GM21515 (cell line): ENCODE measurements around the gene WDR90.

Experiments used
- ATAC-seq: cut with Tn5 transposase; IDR thresholded peaks from one replicate; pipeline ENCODE4 v1.9.1; 2021; ENCODE audit not compliant: unreplicated experiment

WDR90 gene

DNA sequence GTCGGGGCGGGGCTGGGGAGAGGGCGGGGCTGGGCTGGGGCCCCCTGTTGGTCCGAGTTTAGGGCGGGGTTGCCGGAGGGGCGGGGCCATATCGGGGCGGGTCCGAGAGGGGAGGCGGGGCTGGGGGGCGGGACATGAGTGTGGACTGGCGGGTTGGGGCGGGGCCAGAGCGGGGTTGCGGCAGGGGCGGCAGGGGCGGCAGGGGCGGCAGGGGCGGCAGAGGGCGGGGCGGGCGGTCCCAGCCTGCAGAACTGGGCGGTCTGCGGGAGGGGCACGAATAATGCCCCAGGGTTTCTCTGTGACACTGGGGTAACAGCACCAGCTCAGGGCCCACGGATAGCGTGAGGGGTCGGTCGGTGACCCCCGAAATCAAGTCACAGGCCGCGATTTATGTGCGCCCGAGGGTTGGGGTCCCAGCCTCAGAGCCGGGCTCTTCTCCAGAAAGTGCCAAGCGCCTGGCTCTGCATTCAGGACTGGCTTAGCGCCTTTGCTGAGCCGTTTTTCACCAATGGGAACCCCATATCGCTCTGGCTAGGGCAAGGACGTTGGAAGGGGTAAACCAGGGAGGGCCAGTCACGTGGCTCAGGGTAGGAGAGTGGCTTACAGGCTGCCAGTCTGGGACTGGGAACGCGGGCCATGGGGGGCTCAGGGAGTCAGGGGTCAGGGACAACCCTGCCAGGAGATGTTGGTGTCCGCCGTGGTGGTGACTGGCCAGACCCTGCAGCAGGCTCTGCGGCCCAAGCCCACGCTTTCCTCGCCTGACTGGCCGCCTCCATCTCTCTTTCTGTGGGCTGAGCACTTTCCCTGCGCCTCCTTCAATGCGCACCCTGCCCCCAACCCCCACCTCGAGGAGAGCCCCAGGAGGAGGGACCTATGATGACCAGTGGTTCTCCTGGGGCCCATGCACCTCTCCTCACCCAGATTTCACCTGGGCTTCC is 11.8 kb upstream of the WDR90 start:
- no peak for ATAC-seq

- ATAC-seq, result no peak
Measured at GRCh38 chr16:638034-638543, 11.1 kb upstream of the WDR90 start.

DNA sequence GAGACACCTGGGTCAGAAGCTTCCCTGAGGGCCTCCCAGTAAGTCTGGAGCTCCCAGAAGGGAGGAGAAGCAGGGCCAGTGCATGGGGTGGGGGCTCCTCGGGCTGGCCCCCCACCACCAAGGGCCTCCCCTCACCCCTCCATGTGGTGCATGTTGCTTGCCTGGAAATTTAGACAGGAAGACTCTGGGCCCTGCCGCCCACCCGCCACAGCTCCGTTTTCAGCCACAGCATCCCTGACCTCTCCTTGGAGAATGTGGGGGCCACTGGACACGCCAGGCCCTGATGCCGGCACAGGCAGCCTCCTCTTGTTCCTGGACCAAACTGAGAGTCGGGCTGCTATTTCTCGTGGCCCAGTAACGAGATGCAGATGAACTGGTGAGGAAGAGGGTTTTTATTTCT is 10.3 kb upstream of the WDR90 start:
- ATAC-seq, result no peak

DNA sequence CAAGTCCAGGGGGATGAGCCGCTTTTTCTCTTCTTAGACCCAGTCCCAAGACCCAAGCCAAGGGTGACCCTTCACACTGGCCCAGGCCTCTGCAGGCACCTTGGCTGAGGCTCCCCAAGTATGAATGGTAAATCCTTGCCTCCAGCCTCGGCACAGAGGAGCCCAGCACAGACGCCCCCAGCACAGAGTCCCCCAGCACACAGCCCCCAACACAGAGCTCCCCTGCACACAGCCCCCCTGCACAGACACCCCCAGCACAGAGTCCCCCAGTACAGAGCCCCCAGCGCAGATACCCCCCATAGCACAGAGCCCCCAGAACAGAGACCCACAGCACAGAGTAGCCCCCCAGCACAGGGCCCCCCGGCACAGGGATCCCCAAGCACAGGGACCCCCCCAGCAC is 8.6 kb upstream of the WDR90 start:
- no peak for ATAC-seq

DNA sequence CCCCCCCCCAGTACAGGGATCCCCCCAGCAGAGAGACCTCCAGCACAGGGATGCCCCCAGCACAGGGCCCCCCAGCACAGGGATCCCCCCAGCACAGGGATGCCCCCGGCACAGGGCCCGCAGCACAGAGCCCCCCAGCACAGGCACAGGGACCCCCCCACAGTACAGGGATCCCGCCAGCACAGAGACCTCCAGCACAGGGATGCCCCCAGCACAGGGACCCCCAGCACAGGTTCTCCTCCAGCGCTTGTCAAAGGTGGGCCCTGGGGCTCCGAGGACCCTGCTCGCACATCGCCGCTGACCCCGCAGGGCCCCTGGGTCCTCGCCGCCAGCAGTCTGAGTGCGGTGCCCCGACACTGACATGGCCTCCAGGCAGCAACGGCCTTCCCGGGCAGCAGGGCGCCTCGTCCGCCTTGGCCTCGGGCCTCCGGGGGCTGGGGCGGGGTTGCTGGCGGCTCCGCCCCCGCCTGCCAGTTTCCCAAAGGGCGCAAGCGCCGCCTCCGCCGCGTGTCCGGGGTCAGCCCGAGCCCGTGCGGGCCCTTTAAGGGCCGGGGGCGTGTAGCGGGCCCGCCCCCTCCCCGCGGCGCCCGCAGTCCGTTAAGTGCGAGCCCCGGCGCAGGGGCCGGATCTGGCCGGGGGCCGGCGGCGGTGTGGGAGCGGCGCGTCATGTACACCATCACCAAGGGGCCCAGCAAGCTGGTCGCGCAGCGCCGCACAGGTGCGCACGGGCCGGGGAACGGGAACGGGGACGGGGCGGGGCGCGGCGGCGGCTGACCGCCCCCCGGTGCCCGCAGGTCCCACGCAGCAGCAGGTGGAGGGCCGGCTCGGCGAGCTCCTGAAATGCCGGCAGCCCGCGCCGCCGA is 7.6 kb upstream of the WDR90 start, which contains the start of gene MCRIP2:
Gene MCRIP2 (plus strand): TSS at position 503 of the 863 bp plus-strand sequence. CDS start 164 bp downstream, at position 667.
- peak; percentile 40 for ATAC-seq

GRCh38 chr16:642189-643049 is 6.7 kb upstream of the WDR90 start:
- ATAC-seq, result peak; percentile 28

DNA sequence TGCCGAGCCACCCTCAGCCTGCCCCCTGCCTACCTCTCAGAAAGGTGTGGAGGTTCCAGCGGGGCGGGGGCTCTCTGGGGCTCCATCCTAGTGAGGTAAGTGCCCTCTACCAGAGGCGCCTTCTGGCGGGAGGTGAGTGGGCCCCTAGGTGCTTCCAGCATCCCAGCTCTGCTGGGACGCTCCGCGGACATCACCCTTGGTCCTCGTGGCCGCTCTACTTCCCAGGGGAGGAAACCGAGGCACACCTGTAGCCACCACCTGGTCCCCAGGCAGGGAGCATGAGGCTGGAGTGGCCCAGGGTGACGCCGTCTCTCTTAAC is 6.2 kb upstream of the WDR90 start:
- ATAC-seq, result no peak

DNA sequence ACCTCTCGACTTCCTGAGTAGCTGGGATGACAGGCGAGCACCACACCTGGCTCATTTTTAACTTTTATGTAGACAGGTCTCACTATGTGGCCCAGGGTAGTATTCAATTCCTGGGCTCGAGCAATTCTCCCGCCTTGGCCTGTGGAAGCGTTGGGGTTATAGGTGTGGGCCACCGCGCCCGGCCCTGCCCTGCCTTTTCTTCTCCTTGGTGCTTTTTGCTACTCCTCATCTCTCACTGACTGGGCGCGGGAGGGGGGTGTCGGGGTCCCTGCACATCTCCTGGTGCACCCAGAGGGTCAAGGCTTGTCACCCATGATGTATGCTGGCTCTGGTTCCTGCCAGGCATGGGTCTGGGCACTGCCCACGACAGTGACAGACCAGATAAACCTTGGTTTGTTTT is 4.6 kb upstream of the WDR90 start:
- ATAC-seq, result no peak

DNA sequence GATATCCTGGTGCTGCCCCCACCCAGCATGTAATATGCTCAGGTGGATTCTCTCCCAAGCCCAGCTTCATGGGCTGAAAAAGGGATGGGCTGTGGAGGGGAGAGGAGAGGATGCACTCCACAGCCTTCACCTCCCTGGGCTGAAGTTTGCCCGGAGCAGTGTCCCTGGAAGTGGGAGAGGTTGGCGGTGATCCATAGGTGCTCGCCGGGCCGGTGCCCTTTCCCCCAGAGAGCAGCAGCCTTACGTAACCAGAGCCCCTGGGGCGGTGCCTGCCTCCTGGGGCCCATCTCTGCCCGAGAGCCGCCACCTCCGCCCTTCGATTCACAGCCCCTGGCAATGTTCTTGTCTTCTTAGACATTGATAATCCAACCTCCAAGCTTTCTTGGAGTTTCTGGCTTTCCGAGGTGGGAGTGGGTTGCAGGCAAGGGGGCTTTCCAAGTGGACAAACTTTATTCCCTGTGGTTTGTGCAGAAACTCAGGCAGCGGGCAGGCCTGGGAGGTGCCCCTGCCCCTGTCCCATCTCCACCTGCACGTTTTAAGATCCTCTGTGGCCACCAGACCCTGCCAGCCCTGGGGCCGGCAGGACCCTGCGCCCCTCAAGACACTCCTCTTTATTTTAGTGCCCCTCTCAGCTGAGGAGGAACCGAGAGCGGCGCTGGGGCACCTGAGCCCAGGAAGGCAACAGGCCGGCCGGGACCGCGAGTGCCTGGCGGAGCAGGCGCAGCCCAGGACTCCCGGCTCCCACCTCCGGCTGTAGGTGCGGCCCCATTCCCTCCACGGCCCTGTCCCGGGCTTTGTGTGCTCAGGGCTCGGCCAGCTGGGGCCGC is 3.1 kb upstream of the WDR90 start:
- no peak for ATAC-seq

GRCh38 chr16:646679-647172 is 2.4 kb upstream of the WDR90 start:
- ATAC-seq, result no peak

- no peak for ATAC-seq
Measured at GRCh38 chr16:647173-647902, 1.8 kb upstream of the WDR90 start.

DNA sequence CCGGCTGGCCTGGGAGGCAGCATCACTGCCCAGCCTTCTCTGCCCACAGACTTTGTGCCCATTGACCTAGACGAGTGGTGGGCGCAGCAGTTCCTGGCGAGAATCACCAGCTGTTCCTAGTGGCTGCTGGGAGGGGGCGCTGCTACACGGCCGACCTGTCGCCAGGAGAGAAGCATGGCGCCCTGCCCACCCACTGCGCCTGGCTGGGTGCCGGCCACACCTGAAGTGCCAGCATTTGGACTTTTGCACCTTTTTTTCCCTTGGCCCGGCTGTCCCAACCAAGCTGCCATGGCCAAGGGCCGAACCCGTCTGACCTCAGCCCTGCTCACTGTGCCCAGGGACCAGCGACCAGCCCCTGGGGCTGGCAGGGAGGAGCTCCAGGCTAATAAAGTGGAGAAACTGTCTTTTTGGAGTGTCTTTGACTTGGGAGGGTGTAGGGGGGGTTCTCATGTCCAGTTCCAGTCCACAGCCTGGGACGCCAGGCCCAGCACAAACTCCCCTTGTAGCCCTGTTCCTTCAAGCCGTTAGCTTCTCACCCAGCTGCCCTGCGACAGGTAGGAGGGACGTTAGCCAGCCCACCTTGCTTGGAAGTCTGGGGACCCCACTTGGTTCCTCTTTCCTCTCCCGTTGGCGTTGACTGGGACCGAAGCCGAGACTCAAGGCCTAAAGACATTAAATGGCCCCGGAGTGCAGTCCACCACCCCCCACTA is 939 bp upstream of the WDR90 start:
- ATAC-seq, result no peak

GRCh38 chr16:649631-650030 is 466 bp downstream of the WDR90 start:
- ATAC-seq, result peak; percentile 6

GRCh38 chr16:651844-652243 is 2.7 kb downstream of the WDR90 start:
- ATAC-seq, result no peak

DNA sequence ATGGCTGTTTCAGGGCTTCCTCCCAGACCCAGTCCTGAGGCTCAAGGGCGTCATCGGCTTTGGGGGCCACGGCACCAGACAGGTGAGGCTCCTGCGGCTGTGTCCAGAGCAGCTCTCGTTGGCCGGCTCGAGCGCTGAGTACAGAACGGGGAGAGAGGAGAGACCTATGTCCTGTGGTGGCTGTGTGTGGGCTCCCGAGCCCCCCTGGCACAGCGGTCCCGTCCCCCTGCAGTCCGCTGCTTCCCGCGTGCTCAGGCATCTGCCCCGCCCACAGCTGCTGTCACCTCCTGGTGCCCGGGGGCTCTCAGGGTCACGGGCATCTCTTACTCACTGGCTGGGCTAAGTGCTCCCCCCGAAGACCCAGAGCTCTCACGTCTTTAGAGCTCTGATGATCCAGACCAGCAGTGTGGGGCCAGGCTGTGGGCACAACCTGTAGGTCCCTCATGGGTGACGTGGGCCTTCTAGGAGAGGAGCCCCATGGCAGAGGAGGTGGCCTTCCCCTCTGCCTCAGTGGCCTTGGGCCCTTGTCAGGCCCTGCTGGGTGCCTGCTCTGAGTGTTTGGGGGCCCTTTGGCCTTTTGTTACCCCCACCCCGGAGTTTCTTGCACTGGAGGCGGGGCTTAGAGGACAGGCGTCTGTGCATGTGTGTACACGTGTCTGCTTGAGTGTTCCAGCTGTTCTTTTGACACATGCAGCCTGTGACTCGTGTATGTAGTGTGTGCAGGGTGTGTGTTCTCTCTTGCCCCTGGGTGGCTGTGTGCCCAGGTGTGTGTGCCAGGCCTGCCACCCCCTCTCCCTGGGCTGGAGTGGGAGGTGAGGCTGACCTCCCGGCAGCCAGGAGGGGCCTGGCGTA is 3.5 kb downstream of the WDR90 start:
- no peak for ATAC-seq

DNA sequence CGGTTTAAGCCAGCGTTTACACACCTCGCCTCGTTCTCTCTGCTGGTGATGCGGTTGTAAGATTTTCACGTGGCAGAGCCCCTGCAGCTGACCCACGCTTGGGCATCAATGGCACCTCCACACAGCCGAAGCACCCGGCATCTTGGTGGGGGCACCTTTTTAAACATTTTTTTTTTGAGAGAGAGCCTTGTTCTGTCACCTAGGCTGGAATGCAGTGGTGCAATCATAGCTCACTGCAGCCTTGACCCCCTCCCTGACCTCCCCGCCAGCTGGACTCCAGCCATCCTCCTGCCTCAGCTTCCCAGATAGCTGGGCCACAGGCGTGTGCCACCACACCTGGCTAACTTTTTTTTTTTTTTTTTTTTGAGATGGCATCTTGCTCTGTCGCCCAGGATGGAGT is 4.9 kb downstream of the WDR90 start:
- no peak for ATAC-seq

GRCh38 chr16:657487-657886 is 8.3 kb downstream of the WDR90 start:
- no peak for ATAC-seq
